Measurements from ENCODE around the gene PLCXD1.

DNA sequence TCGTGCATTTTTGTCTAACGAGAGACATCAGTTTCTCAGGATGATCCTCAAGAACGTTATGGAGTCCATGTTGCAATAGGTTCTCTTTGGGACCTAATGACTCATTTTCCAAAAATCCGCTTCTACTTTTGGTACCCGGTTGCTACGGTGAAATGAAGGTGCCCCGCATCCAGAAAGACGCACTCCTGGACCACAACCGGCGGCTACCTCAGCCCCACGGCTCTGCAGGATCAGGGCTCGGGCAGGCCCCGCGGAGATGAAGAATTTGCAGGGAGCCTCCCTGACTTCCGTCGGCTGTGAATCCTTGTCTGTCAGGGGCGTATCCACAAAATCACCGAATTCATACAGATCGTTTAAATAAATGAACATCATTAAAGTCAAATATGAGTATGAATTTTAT lies 21.8 kb downstream of the PLCXD1 start:
- no peak for TF ChIP-seq CTCF (IDR thresholded peaks at IDR 0.05)
- no peak for TF ChIP-seq POLR2A (IDR thresholded peaks at IDR 0.05)
- no peak for TF ChIP-seq POLR2AphosphoS5 (IDR thresholded peaks at IDR 0.05)

Measured in prostate gland (tissue), 2 donors.